Neutrophil (primary cell): ENCODE measurements around the gene CORO7.

ENCODE experiments used
- H3K27ac ChIP-seq: fragments of 200-600 bp; sonication (generic); 2 replicates; pipeline ENCODE4 v1.5.1; 2016; ENCODE audit warnings: mild to moderate bottlenecking, moderate library complexity
- H3K27me3 ChIP-seq: fragments of 200-600 bp; sonication (generic); 2 replicates; pipeline ENCODE4 v1.6.0; 2016; ENCODE audit warnings: mild to moderate bottlenecking
- H3K36me3 ChIP-seq: fragments of 200-600 bp; sonication (generic); 2 replicates; pipeline ENCODE4 v1.5.1; 2017
- H3K4me1 ChIP-seq, 2 experiments: fragments of 200-600 bp in 1 of 2; sonication (generic) in 1 of 2; 1 replicate in 1 of 2; 2 replicates in 1 of 2; pipeline versions ENCODE4 v1.5.1 to v1.6.1; 2013 to 2016; ENCODE audit warnings: low read depth in 1 of 2, low read length in 1 of 2, mild to moderate bottlenecking in 1 of 2, moderate library complexity in 1 of 2; ENCODE audit not compliant: control insufficient read depth in 1 of 2, insufficient read depth in 1 of 2
- H3K4me3 ChIP-seq, 2 experiments: fragments of 200-600 bp in 1 of 2; sonication (generic) in 1 of 2; 1 replicate in 1 of 2; 2 replicates in 1 of 2; pipeline ENCODE4 v1.5.1; 2013 to 2016; ENCODE audit warnings: low read depth in 1 of 2, low read length in 1 of 2, mild to moderate bottlenecking in 1 of 2, moderate library complexity in 1 of 2
- H3K9me3 ChIP-seq: fragments of 200-600 bp; sonication (generic); 2 replicates; pipeline ENCODE4 v1.5.1; 2016
- TF ChIP-seq, protein P1 (sequence below): fragments of 200-600 bp; sonication (generic); IDR thresholded peaks from 2 replicates; pipeline ENCODE4 v1.5.1; 2016; ENCODE audit warnings: antibody characterized with exemption

The CORO7 gene

GRCh38 chr16:4313563-4314531, 102.5 kb downstream of the CORO7 start:
- peaks cover 18 to 24% of the 10 kb centered on the region in 2 experiments for H3K4me1 ChIP-seq
- TF ChIP-seq, protein P1, sequence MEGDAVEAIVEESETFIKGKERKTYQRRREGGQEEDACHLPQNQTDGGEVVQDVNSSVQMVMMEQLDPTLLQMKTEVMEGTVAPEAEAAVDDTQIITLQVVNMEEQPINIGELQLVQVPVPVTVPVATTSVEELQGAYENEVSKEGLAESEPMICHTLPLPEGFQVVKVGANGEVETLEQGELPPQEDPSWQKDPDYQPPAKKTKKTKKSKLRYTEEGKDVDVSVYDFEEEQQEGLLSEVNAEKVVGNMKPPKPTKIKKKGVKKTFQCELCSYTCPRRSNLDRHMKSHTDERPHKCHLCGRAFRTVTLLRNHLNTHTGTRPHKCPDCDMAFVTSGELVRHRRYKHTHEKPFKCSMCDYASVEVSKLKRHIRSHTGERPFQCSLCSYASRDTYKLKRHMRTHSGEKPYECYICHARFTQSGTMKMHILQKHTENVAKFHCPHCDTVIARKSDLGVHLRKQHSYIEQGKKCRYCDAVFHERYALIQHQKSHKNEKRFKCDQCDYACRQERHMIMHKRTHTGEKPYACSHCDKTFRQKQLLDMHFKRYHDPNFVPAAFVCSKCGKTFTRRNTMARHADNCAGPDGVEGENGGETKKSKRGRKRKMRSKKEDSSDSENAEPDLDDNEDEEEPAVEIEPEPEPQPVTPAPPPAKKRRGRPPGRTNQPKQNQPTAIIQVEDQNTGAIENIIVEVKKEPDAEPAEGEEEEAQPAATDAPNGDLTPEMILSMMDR, result peak; percentile 51
- no peaks in the 10 kb centered on the region for H3K36me3 ChIP-seq
- no peak overlapping the region for H3K27ac ChIP-seq
- no peaks in the 10 kb centered on the region for H3K9me3 ChIP-seq
- H3K27me3 ChIP-seq, result peaks cover 75% of the 10 kb centered on the region
- H3K4me3 ChIP-seq, result no peak overlapping the region

DNA sequence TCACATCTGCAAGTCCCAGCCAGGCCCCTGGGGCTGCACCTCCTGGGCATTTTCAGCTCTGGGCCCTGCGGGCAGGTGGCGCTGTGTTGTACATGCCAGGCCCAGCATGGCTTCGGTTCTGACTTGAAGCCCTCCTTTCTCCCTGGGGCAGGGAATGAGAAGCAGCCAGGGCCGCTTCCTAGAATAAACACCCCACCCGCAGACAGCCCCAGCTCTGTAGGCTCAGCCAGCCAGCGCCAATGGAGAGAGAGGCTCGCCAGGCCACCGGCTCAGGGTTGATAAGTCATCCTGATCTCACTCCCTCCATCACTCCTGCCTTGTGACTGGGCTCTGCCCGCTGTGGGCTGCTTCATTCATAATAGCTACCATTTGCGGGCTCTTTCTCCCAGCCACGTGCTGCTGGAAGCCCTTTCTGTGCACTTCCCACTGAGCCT, 106.5 kb downstream of the CORO7 start:
- H3K4me1 ChIP-seq, result peaks cover 19 to 24% of the 10 kb centered on the region in 2 experiments
- H3K4me3 ChIP-seq, result no peak overlapping the region
- TF ChIP-seq, protein P1, result peak; percentile 53
- H3K27me3 ChIP-seq, result peaks cover 35% of the 10 kb centered on the region
- no peak overlapping the region for H3K27ac ChIP-seq
- H3K9me3 ChIP-seq, result no peaks in the 10 kb centered on the region
- H3K36me3 ChIP-seq, result no peaks in the 10 kb centered on the region

- H3K4me1 ChIP-seq, result peaks cover 17 to 22% of the 10 kb centered on the region in 2 experiments
- no peak overlapping the region for H3K27ac ChIP-seq
- no peaks in the 10 kb centered on the region for H3K9me3 ChIP-seq
- H3K27me3 ChIP-seq, result peaks cover 29% of the 10 kb centered on the region
- H3K4me3 ChIP-seq, result no peak overlapping the region
- TF ChIP-seq, protein P1, result no peak
- no peaks in the 10 kb centered on the region for H3K36me3 ChIP-seq
Observed at GRCh38 chr16:4309102-4309832, 107.1 kb downstream of the CORO7 start.

GRCh38 chr16:4307215-4308037, 109.0 kb downstream of the CORO7 start:
- Histone ChIP-seq H3K27me3 (peaks cover 11% of the 10 kb centered on the region), H3K4me3 (peak overlapping the region; percentile 78 to 95), H3K27ac (peak overlapping the region; percentile 81), H3K4me1 (peaks cover 12 to 16% of the 10 kb centered on the region in 2 experiments), H3K36me3 (no peaks in the 10 kb centered on the region), H3K9me3 (no peaks in the 10 kb centered on the region)
- TF ChIP-seq, protein P1, result peak; percentile 21
